KOPT-K1 (cell line): ENCODE data around the gene ACKR2.
"Not testable (repeated sequence)": the region's sequence is repeated elsewhere in the genome, so short reads cannot be mapped to it uniquely, and the experiment has no call there.

Source experiments
- H3K27ac ChIP-seq: fragments of 200-600 bp; sonication (generic); 2 replicates; pipeline ENCODE4 v1.5.1; 2016; ENCODE audit warnings: antibody characterized with exemption, mild to moderate bottlenecking, low read depth, low read length; ENCODE audit not compliant: poor library complexity, severe bottlenecking
- H3K36me3 ChIP-seq: fragments of 200-600 bp; sonication (generic); 2 replicates; pipeline ENCODE4 v1.5.1; 2017; ENCODE audit warnings: antibody characterized with exemption, mild to moderate bottlenecking, low read length, moderate library complexity; ENCODE audit not compliant: insufficient read depth
- H3K9me3 ChIP-seq: fragments of 200-600 bp; sonication (generic); 2 replicates; pipeline ENCODE4 v1.5.1; 2017; ENCODE audit warnings: antibody characterized with exemption, low read length, mild to moderate bottlenecking; ENCODE audit not compliant: insufficient read depth, poor library complexity, severe bottlenecking

Gene ACKR2

DNA sequence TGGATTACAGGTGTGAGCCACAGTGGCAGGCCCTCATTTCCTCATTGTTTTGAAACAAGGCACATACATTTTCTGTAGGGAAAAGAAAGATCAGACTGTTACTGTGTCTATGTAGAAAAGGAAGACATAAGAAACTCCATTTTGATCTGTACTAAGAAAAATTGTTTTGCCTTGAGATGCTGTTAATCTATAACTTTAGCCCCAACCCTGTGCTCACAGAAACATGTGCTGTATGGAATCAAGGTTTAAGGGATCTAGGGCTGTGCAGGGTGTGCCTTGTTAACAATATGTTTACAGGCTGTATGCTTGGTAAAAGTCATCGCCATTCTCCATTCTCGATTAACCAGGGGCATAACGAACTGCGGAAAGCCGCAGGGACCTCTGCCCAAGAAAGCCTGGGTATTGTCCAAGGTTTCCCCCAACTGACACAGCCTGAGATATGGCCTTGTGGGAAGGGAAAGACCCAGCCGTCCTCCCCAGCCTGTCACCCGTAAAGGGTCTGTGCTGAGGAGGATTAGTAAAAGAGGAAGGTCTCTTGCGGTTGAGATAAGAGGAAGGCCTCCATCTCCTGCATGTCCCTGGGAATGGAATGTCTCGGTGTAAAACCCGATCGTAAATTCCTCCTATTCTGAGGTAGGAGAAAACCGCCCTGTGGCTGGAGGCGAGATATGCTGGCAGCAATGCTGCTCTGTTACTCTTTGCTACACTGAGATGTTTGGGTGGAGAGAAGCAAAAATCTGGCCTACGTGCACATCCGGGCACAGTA lies 2.1 kb downstream of the ACKR2 start:
- not testable (repeated sequence) for H3K9me3 ChIP-seq, H3K36me3 ChIP-seq, H3K27ac ChIP-seq

DNA sequence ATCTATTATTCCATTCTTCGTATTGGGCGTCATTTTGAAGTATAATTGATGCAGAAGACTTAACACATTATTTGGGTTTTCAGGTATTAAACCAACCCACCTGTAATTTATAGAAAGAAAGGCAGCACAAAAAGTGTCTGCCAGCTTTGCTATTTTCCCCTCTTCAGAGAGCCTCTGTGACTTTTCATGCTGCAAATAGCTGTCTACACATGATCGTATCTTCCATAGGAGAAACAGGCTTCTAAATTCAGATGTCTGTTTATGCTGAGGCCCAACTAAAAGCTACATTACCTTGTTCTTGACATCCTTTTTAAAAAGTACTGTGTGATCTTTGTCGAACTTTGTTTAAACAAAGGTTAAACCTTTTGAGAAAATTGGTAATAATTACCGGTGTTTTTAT lies 5.0 kb downstream of the ACKR2 start:
- Histone ChIP-seq H3K27ac (no peak overlapping the region), H3K9me3 (no peaks in the 10 kb centered on the region), H3K36me3 (no peaks in the 10 kb centered on the region)

GRCh38 chr3:42814914-42815507 lies 5.8 kb downstream of the ACKR2 start:
- Histone ChIP-seq H3K27ac (no peak overlapping the region), H3K36me3 (no peaks in the 10 kb centered on the region), H3K9me3 (no peaks in the 10 kb centered on the region)

- no peaks in the 10 kb centered on the region for H3K9me3 ChIP-seq
- no peaks in the 10 kb centered on the region for H3K36me3 ChIP-seq
- H3K27ac ChIP-seq: no peak overlapping the region
Measured at GRCh38 chr3:42815826-42816225, 6.6 kb downstream of the ACKR2 start.

GRCh38 chr3:42819351-42819965 lies 10.2 kb downstream of the ACKR2 start:
- no peak overlapping the region for H3K27ac ChIP-seq
- no peaks in the 10 kb centered on the region for H3K36me3 ChIP-seq
- H3K9me3 ChIP-seq: no peaks in the 10 kb centered on the region

DNA sequence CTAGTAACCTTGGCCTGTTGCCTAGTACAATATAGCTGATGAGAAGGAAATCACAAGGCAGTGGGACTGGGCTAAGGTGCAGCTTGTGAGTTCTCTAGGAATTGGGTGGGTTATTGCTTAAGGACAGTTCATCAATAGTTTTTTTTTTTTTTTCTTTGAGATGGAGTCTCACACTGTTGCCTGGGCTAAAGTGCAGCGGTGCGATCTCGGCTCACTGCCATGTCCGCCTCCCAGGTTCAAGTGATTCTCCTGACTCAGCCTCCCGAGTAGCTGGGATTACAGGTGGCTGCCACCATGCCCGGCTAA lies 11.5 kb downstream of the ACKR2 start:
- no peaks in the 10 kb centered on the region for H3K36me3 ChIP-seq
- H3K27ac ChIP-seq: no peak overlapping the region
- H3K9me3 ChIP-seq: no peaks in the 10 kb centered on the region

DNA sequence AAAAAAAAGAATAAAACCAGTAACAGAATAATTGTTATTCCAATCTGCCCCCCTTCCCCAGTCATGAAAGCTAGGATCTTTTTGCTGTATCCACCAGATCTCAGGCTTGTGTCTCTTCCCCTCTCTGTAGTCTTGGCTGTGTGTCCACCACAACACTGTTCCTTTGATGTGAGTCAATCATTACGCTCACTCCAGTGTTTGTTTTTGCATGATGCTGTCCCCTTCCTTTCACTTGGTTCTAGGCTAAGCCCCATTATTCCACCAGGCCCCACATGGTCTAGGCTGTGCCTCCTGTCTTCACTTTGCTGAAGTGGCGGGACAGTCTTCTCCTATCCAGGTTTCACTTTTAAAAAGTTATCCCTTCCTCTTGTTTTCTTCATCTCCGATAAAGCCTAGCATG lies 13.6 kb downstream of the ACKR2 start:
- H3K27ac ChIP-seq: no peak overlapping the region
- no peaks in the 10 kb centered on the region for H3K9me3 ChIP-seq
- H3K36me3 ChIP-seq: no peaks in the 10 kb centered on the region

GRCh38 chr3:42823351-42823750 lies 14.1 kb downstream of the ACKR2 start:
- Histone ChIP-seq H3K9me3 (no peaks in the 10 kb centered on the region), H3K27ac (no peak overlapping the region)

GRCh38 chr3:42826141-42826540 lies 16.9 kb downstream of the ACKR2 start:
- H3K36me3 ChIP-seq: no peaks in the 10 kb centered on the region
- no peak overlapping the region for H3K27ac ChIP-seq
- no peaks in the 10 kb centered on the region for H3K9me3 ChIP-seq

More at GRCh38 chr3:42823351-42823750, 14.1 kb downstream of the ACKR2 start:
- H3K36me3 ChIP-seq: no peaks in the 10 kb centered on the region

- H3K27ac ChIP-seq: no peak overlapping the region
- no peaks in the 10 kb centered on the region for H3K36me3 ChIP-seq
- H3K9me3 ChIP-seq: no peaks in the 10 kb centered on the region
Measured at GRCh38 chr3:42827023-42827422, 17.8 kb downstream of the ACKR2 start.

GRCh38 chr3:42827654-42828053 lies 18.4 kb downstream of the ACKR2 start:
- Histone ChIP-seq H3K9me3 (no peaks in the 10 kb centered on the region), H3K27ac (no peak overlapping the region), H3K36me3 (no peaks in the 10 kb centered on the region)

DNA sequence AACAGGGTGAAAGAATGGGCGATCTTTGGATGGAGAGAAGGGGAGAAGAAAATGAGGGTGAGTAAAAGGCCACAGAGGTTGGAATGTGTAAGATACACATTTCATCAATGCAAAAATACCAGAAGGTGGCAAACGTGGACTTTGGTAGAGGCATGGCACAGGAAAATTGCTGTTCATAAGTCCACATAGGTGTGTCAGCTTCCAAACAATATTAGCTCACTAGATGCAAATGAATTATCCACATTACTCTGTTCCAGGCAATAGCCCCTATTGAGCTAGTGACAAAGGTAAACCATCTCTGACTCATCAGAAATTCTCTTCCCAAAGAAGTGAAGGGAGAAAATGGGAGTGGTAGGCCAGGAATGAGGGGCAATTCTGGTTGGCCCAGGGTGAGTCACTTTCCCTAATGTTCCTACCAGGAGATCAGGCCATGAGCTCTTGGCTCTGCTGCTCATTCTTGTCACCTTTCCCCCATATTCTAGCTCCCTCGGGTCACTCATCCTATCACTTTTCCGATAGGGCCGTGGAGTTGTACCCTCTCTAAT lies 19.9 kb downstream of the ACKR2 start:
- no peak overlapping the region for H3K27ac ChIP-seq
- H3K9me3 ChIP-seq: no peaks in the 10 kb centered on the region

DNA sequence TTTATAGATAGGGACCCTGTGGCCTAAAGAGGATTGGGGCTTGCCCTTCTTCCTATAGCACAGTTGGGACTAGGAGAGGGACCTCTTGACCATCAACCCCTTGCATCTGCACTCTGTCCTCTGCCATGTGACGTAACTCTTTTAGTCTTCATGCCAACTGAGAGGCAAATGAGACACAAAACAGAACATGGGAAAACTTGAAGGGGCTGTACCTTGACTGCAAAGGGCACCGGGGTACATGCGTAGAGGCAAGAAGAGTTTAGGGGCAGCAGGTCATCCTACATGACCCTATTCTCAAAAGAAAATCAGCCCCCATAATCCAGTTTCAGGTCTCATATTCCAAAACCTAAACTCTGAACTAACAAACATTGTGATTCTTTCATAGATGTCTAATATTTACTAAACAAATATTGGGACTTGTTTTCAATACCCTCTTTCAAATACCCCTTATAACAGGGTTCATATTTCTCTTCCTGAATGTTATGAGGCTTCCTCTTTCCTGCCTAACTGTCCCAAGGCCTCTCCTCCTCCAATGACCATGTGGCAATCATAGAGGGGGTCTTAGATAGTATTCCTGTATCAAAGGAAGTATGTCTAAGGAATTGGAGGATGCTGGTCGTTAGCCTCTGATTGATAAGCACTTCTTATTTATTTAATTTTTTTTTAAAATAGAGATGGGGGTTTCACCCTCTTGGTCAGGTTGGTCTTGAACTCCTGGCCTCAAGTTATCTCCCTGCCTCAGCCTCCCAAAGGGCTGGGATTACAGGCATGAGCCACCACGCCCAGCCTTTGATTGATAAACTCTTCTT lies 20.6 kb downstream of the ACKR2 start:
- Histone ChIP-seq H3K36me3 (no peaks in the 10 kb centered on the region), H3K27ac (no peak overlapping the region), H3K9me3 (no peaks in the 10 kb centered on the region)

More for the DNA sequence above, 19.9 kb downstream of the ACKR2 start:
- H3K36me3 ChIP-seq: no peaks in the 10 kb centered on the region

- H3K9me3 ChIP-seq: no peaks in the 10 kb centered on the region
- H3K36me3 ChIP-seq: no peaks in the 10 kb centered on the region
- H3K27ac ChIP-seq: no peak overlapping the region
Measured at GRCh38 chr3:42830437-42831320, 21.4 kb downstream of the ACKR2 start.
